GM20000 (cell line): Measurements from ENCODE around the gene DCN.

Experiments
- DNase-seq: peaks from one replicate; pipeline ENCODE4 v3.0.0; 2012; ENCODE audit warnings: low spot score
- CTCF ChIP-seq: IDR thresholded peaks from 2 replicates; pipeline ENCODE4 v1.5.1; 2012; ENCODE audit warnings: mild to moderate bottlenecking, control low read depth; ENCODE audit errors: extremely low read depth, missing control alignments

The DCN gene

GRCh38 chr12:91178781-91179180 is 3.8 kb downstream of the DCN start:
- no peak for TF ChIP-seq CTCF
- no peak for DNase-seq

GRCh38 chr12:91178139-91178561 is 4.5 kb downstream of the DCN start:
- DNase-seq, result no peak
- no peak for TF ChIP-seq CTCF

GRCh38 chr12:91177381-91177780 is 5.2 kb downstream of the DCN start:
- no peak for DNase-seq
- TF ChIP-seq CTCF, result no peak

GRCh38 chr12:91176915-91177314 is 5.7 kb downstream of the DCN start:
- no peak for TF ChIP-seq CTCF

GRCh38 chr12:91176358-91176757 is 6.3 kb downstream of the DCN start:
- TF ChIP-seq CTCF, result no peak
- DNase-seq, result no peak

More at GRCh38 chr12:91176915-91177314, 5.7 kb downstream of the DCN start:
- no peak for DNase-seq

GRCh38 chr12:91173124-91173523 is 9.5 kb downstream of the DCN start:
- no peak for DNase-seq
- no peak for TF ChIP-seq CTCF

GRCh38 chr12:91172096-91172495 is 10.5 kb downstream of the DCN start:
- TF ChIP-seq CTCF, result no peak
- no peak for DNase-seq
